HG02943 (cell line): ENCODE results near the gene ERC2.

Experiments
- ATAC-seq: cut with Tn5 transposase; IDR thresholded peaks from one replicate; pipeline ENCODE4 v1.9.1; 2021; ENCODE audit warnings: mild to moderate bottlenecking, low read depth, moderate library complexity; ENCODE audit not compliant: unreplicated experiment

Gene ERC2

GRCh38 chr3:56370991-56371775, 97.1 kb downstream of the ERC2 start:
- ATAC-seq, result no peak

- ATAC-seq, result no peak
These were observed 98.4 kb downstream of the ERC2 start for GRCh38 chr3:56369914-56370313.

GRCh38 chr3:56368846-56369245, 99.4 kb downstream of the ERC2 start:
- ATAC-seq, result no peak

- no peak for ATAC-seq
These were observed 101.6 kb downstream of the ERC2 start for GRCh38 chr3:56366641-56367162.

GRCh38 chr3:56365905-56366640, 102.2 kb downstream of the ERC2 start:
- ATAC-seq, result no peak

- ATAC-seq, result no peak
These were observed 103.6 kb downstream of the ERC2 start for GRCh38 chr3:56364665-56365064.

- no peak for ATAC-seq
These were observed 104.5 kb downstream of the ERC2 start for GRCh38 chr3:56363720-56364119.

- ATAC-seq, result no peak
These were observed 106.5 kb downstream of the ERC2 start for GRCh38 chr3:56361731-56362130.

GRCh38 chr3:56357266-56357665, 111.0 kb downstream of the ERC2 start:
- ATAC-seq, result no peak

- ATAC-seq, result no peak
These were observed 111.5 kb downstream of the ERC2 start for GRCh38 chr3:56356808-56357207.

GRCh38 chr3:56355570-56356185, 112.6 kb downstream of the ERC2 start:
- no peak for ATAC-seq

GRCh38 chr3:56351537-56351936, 116.7 kb downstream of the ERC2 start:
- ATAC-seq, result no peak

- no peak for ATAC-seq
These were observed 120.9 kb downstream of the ERC2 start for GRCh38 chr3:56347219-56347871.

- no peak for ATAC-seq
These were observed 125.8 kb downstream of the ERC2 start for GRCh38 chr3:56342475-56342874.

- ATAC-seq, result no peak
These were observed 128.6 kb downstream of the ERC2 start for GRCh38 chr3:56339671-56340070.

GRCh38 chr3:56339244-56339643, 129.0 kb downstream of the ERC2 start:
- no peak for ATAC-seq

GRCh38 chr3:56336023-56336422, 132.2 kb downstream of the ERC2 start:
- ATAC-seq, result no peak

- ATAC-seq, result no peak
These were observed 143.8 kb downstream of the ERC2 start for GRCh38 chr3:56324473-56324872.

GRCh38 chr3:56323986-56324420, 144.3 kb downstream of the ERC2 start:
- no peak for ATAC-seq

- ATAC-seq, result no peak
These were observed 145.4 kb downstream of the ERC2 start for GRCh38 chr3:56322862-56323261.

- ATAC-seq, result no peak
These were observed 146.4 kb downstream of the ERC2 start for GRCh38 chr3:56321892-56322291.
